ENCODE data around the gene ERRFI1. TPM values are rescaled to one million over a fixed set of nuclear protein-coding genes. Genes with fewer than 3 reads are reported as not detected.

Gene ERRFI1
- total RNA-seq, 1 donor from 2014 or later: 175 TPM

GRCh38 chr1:8047686-8048445 is 21.8 kb upstream of the ERRFI1 start:
- peak; percentile 96 for DNase-seq (ENCODE audit: low read depth)
- no peak overlapping the region for H3K4me3 ChIP-seq (ENCODE audit: low read depth, low read length)
- H3K36me3 ChIP-seq (ENCODE audit: control insufficient read depth, insufficient read depth, low read length): no peaks in the 10 kb centered on the region
- TF ChIP-seq CTCF (IDR thresholded peaks at IDR 0.05; ENCODE audit: insufficient read depth, low read length, severe bottlenecking): no peak
- FAIRE-seq: no peak
- no peaks in the 10 kb centered on the region for H3K27me3 ChIP-seq (ENCODE audit: control insufficient read depth, insufficient read depth, low read length)

GRCh38 chr1:8047112-8047511 is 21.0 kb upstream of the ERRFI1 start:
- peak; percentile 69 for DNase-seq (ENCODE audit: low read depth)
- no peak for TF ChIP-seq CTCF (IDR thresholded peaks at IDR 0.05; ENCODE audit: insufficient read depth, low read length, severe bottlenecking)
- no peak overlapping the region for H3K4me3 ChIP-seq (ENCODE audit: low read depth, low read length)
- H3K27me3 ChIP-seq (ENCODE audit: control insufficient read depth, insufficient read depth, low read length): no peaks in the 10 kb centered on the region
- no peaks in the 10 kb centered on the region for H3K36me3 ChIP-seq (ENCODE audit: control insufficient read depth, insufficient read depth, low read length)
- FAIRE-seq: no peak

- Histone ChIP-seq H3K4me3 (ENCODE audit: low read depth, low read length) (no peak overlapping the region), H3K36me3 (ENCODE audit: control insufficient read depth, insufficient read depth, low read length) (no peaks in the 10 kb centered on the region), H3K27me3 (ENCODE audit: control insufficient read depth, insufficient read depth, low read length) (no peaks in the 10 kb centered on the region)
- FAIRE-seq: no peak
- DNase-seq (ENCODE audit: low read depth): no peak
- no peak for TF ChIP-seq CTCF (IDR thresholded peaks at IDR 0.05; ENCODE audit: insufficient read depth, low read length, severe bottlenecking)
These were observed 20.3 kb upstream of the ERRFI1 start for GRCh38 chr1:8046391-8046790.

- DNase-seq (ENCODE audit: low read depth) (no peak), FAIRE-seq (no peak)
- no peak for TF ChIP-seq CTCF (IDR thresholded peaks at IDR 0.05; ENCODE audit: insufficient read depth, low read length, severe bottlenecking)
- Histone ChIP-seq H3K4me3 (ENCODE audit: low read depth, low read length) (no peak overlapping the region), H3K27me3 (ENCODE audit: control insufficient read depth, insufficient read depth, low read length) (no peaks in the 10 kb centered on the region), H3K36me3 (ENCODE audit: control insufficient read depth, insufficient read depth, low read length) (no peaks in the 10 kb centered on the region)
These were observed 17.5 kb upstream of the ERRFI1 start for GRCh38 chr1:8043621-8044020.

GRCh38 chr1:8042134-8042533 is 16.0 kb upstream of the ERRFI1 start:
- no peak for DNase-seq (ENCODE audit: low read depth)
- Histone ChIP-seq H3K27me3 (ENCODE audit: control insufficient read depth, insufficient read depth, low read length) (no peaks in the 10 kb centered on the region), H3K4me3 (ENCODE audit: low read depth, low read length) (no peak overlapping the region), H3K36me3 (ENCODE audit: control insufficient read depth, insufficient read depth, low read length) (no peaks in the 10 kb centered on the region)
- FAIRE-seq: no peak
- no peak for TF ChIP-seq CTCF (IDR thresholded peaks at IDR 0.05; ENCODE audit: insufficient read depth, low read length, severe bottlenecking)

GRCh38 chr1:8040586-8040985 is 14.5 kb upstream of the ERRFI1 start:
- TF ChIP-seq CTCF (IDR thresholded peaks at IDR 0.05; ENCODE audit: insufficient read depth, low read length, severe bottlenecking): no peak
- H3K36me3 ChIP-seq (ENCODE audit: control insufficient read depth, insufficient read depth, low read length): no peaks in the 10 kb centered on the region
- H3K4me3 ChIP-seq (ENCODE audit: low read depth, low read length): no peak overlapping the region
- no peaks in the 10 kb centered on the region for H3K27me3 ChIP-seq (ENCODE audit: control insufficient read depth, insufficient read depth, low read length)
- FAIRE-seq (peak; percentile 86), DNase-seq (ENCODE audit: low read depth) (peak; percentile 99)
